Embryonic facial prominence (tissue), 1 donor: ENCODE measurements around the gene PDHB.
"Not testable (repeated sequence)": the region's sequence is repeated elsewhere in the genome, so short reads cannot be mapped to it uniquely, and the experiment has no call there.

Experiments used
- DNase-seq: peaks from one replicate; pipeline ENCODE4 v3.0.0-alpha.2; 2016; ENCODE audit errors: extremely low spot score

Gene PDHB

GRCh38 chr3:58433400-58434167, at the start of gene PDHB:
TSS of gene PDHB (minus strand) at chr3:58433832. CDS start at chr3:58433809, 23 bp downstream.
- DNase-seq: peak; percentile 86

- DNase-seq: no peak
These were observed 49.4 kb upstream of the PDHB start for GRCh38 chr3:58482917-58483636.

- DNase-seq: no peak
These were observed 46.7 kb upstream of the PDHB start for GRCh38 chr3:58480309-58480708.

- DNase-seq: no peak
These were observed 45.1 kb upstream of the PDHB start for GRCh38 chr3:58478781-58479180.

- no peak for DNase-seq
These were observed 41.4 kb upstream of the PDHB start for GRCh38 chr3:58474967-58475578.

GRCh38 chr3:58474348-58474911, 40.8 kb upstream of the PDHB start:
- DNase-seq: no peak

GRCh38 chr3:58473275-58473674, 39.6 kb upstream of the PDHB start:
- no peak for DNase-seq

- no peak for DNase-seq
These were observed 37.6 kb upstream of the PDHB start for GRCh38 chr3:58471025-58471887.

- no peak for DNase-seq
These were observed 36.9 kb upstream of the PDHB start for GRCh38 chr3:58470363-58471024.

GRCh38 chr3:58469096-58469495, 35.5 kb upstream of the PDHB start:
- DNase-seq: no peak

- DNase-seq: no peak
These were observed 33.4 kb upstream of the PDHB start for GRCh38 chr3:58466899-58467563.

GRCh38 chr3:58464866-58465265, 31.2 kb upstream of the PDHB start:
- no peak for DNase-seq

- no peak for DNase-seq
These were observed 30.3 kb upstream of the PDHB start for GRCh38 chr3:58463942-58464271.

- DNase-seq: no peak
These were observed 29.7 kb upstream of the PDHB start for GRCh38 chr3:58463181-58463941.

- DNase-seq: no peak
These were observed 29.2 kb upstream of the PDHB start for GRCh38 chr3:58462829-58463180.

- DNase-seq: no peak
These were observed 25.5 kb upstream of the PDHB start for GRCh38 chr3:58459160-58459559.

GRCh38 chr3:58452176-58452575, 18.5 kb upstream of the PDHB start:
- DNase-seq: no peak

GRCh38 chr3:58441514-58442450, 8.2 kb upstream of the PDHB start:
- DNase-seq: no peak

GRCh38 chr3:58440996-58441355, 7.3 kb upstream of the PDHB start:
- not testable (repeated sequence) for DNase-seq
